Superior temporal gyrus (tissue), 1 donor: ENCODE data around the gene PCBP3.

Experiments used
- DNase-seq: peaks from one replicate; pipeline ENCODE4 v3.0.0-alpha.2; 2016; ENCODE audit errors: extremely low spot score

Gene PCBP3

DNA sequence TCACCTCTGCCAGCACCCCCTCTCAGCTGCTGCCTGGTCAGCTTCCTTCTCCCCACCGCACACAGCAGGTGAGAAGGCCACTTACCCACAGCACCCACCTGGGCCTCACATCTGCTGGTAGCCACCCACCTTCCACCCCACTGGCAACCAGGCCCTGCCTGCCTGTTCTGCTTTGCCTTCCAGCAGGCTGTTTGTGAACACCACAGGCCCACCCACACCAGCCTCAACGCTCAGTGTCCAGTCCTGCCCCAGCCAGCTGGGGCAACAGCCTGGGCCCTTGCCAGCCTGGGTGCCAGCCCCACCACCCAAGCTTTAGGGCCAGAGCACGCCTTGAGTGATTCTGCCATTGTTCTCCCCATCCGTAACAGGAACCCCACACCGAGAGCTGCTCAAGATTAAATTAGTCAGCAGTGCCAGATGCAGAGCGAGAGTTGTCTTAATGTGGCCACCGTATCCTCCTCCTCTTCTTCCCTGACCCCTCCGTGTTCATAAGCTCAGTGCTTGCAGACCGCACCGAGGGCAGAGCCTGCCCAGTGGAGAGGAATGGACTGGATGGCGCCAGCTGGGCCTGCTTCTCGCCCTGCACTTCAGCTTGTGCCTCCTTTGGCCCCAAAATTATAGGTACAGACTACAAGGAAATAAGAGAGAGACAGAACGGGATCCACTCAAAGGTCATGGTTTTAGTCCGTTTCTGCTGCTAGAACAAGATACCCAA, 217.8 kb downstream of the PCBP3 start:
- no peak for DNase-seq

DNA sequence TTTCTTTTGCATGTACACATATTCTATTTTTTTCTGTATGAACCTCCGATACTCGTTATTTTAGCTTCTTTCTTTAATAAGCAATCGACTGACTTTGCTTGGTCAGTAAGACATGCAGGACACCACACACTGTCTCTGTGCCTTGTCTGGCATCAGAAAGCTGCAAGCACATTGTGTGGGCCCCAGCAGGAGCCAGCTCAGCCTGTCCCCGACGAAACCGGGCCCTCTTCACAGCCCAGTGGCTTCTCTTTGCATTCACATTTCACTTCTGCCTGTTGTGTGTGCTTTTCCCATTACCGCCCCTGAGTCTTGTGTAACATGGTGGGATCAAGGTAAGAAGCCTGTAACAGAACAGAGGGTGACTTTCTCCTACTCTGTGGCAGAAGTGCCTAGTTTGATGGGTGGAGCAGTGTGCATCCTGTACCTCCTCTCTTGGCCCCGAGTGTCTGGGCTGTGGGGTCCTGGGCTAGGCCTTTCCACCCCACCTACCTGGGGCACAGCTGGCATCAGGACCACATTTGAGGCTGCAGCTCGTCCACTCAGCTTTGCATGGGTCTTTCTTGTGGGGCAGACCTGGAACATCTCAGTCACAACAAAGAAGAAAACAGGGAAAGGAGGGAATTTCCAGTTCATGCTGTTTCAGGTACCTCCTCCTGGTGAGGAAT, 219.2 kb downstream of the PCBP3 start:
- DNase-seq: no peak

DNA sequence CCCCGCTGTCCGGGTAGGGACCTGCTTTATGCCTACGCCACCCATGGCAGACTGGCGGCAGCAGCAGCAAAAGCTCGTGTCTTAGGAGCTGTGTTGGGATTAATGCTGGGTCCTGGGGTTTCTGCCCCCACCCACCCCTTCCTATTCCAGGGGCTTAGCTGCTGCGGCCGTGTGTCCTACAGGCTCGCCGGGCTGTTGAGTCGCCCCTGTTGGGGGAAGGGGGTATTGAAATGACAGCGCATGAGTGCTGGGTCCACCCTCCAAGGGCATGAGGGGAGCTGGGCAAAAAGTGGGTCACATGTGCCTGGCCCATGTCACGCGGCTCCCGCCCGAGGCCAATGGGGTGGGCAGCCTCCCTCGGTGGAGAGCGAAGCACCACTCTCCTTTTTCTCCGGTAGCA, 219.7 kb downstream of the PCBP3 start:
- no peak for DNase-seq

GRCh38 chr21:45863751-45864150, 220.2 kb downstream of the PCBP3 start:
- no peak for DNase-seq

GRCh38 chr21:45864436-45864835, 220.9 kb downstream of the PCBP3 start:
- DNase-seq: no peak

- no peak for DNase-seq
Observed at GRCh38 chr21:45865106-45865835, 221.7 kb downstream of the PCBP3 start.

- DNase-seq: no peak
Observed at GRCh38 chr21:45866551-45866950, 223.0 kb downstream of the PCBP3 start.

GRCh38 chr21:45867041-45867666, 223.6 kb downstream of the PCBP3 start:
- no peak for DNase-seq

DNA sequence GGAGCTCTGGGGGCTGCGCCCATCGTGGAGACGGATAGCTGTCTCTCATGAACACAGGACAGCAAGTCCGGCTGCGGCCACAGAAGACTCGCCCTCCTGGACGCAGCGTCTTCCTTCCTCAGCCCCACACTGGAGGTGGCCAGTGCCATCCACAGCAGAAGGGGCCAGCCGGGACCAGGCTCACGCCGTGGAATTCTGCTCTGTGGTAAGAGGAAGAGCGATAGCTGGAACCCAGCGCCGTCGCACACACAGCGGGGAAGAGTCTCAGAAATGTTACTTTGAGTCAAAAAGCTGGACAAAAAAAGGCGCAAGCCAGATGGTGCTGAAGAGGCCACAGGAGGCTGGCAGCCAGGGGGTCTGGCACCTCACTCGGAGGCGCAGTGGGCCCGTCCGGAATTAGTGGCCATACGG, 224.2 kb downstream of the PCBP3 start:
- DNase-seq: no peak

GRCh38 chr21:45868086-45868485, 224.6 kb downstream of the PCBP3 start:
- no peak for DNase-seq

DNA sequence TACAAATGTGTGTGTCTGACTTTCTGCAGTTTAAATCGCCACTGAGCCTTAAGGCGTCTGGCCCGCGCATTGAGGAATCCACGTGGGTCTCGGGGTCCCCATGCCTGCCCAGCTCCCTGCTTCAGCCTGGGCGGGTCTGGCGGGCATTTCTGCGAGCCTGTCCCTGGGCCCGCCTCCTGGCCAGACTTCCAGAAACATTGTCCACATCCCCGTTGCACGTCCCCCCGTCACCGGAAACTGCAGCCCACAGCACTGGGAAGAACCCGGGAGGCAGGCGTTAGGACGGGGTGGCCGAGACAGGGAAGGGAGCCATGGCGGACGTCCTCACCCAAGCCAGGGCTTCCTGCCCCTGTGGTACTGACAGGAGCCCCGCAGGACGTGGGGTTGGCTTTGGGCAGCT, 225.0 kb downstream of the PCBP3 start:
- no peak for DNase-seq

DNA sequence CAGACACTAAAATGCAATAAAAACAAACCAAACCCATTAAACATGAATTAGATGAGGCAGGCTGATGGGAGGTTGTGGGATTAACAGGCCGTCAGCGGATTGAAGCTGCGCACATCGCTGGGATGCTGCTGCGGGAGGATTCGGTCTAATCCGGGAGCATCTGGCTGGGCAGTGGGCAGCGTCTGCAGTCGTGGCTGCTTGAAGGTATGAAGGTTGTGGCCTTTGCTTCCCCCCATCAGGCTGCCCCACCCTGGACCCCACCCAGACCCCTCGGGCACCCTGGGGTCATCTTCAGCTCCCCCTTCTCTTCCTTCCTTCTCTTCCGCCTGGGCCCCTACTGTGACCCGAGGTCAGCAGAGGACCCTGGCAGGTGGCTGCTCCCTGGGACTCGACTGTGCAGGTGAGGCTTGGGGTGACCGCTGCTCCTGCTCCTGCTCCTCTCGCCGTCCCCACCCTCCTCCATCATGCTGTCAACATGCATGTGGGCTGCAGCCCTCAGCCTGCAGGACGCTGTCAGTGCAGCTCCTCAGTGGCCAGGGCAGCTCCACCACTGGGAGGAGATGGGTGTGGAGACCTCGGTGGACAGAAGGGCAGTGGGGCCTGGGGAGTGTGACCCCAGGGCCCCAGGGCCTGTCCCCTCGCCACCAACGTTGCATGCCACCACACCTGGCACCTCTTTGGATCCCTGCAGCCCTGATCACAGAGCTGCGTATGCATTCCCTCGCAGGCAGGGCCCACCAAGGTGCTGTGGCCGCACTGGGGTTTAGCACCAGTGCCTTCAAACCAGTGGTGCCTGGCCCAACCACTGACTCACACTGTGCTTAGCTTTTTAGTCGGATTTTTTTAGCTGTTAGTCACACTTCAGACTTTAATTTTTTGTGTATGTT, 225.8 kb downstream of the PCBP3 start:
- DNase-seq: no peak

DNA sequence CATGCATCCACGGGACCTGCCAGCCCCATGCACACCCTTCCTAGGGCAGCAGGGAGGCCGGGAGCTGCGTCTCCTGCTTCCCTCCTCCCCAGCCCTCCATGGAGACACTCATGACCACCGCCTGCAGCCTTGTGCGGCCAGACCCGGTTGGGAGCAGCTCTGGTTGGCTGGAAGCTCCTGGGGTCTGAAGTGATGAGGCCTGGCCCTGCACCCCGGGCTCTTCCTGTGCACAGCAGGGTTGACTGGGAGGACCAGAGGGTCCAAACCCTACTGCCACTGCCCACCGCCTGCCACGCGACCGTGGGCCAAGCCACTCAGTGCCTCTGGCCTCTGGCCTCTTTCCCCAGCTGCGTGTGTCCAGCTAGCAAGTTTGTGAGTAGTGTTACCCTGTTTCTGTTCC, 226.9 kb downstream of the PCBP3 start:
- no peak for DNase-seq

DNA sequence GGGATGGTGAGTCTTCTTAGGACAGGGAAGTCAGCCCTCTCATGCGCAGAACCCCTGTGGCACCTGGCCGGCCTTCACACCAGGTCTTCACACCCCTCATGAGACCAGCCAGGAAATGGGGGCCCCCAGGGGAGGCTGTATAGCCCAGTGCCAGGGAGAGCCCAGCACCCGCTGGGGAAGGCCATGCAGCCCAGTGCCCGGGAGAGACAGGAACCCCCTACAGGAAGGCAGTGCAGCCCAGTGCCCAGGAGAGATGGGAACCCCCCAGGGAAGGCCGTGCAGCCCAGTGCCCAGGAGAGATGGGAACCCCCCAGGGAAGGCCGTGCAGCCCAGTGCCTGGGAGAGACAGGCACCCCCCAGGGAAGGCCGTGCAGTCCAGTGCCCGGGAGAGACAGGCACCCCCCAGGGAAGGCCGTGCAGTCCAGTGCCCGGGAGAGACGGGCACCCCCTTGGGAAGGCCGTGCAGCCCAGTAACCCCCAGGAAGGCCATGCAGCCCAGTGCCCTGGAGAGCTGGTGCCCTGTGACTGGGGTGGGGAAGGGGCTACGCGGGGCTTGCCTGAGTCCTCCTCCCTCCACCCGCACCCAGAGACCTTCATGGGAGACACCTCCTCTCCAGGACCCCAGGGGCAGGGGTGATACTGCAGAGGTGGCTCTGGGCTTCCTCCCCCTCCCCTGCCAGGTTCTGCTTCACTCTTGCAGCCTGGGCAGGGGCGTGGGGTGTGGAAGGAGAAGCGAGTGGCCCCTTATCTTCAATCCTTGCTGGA, 227.5 kb downstream of the PCBP3 start:
- no peak for DNase-seq

DNA sequence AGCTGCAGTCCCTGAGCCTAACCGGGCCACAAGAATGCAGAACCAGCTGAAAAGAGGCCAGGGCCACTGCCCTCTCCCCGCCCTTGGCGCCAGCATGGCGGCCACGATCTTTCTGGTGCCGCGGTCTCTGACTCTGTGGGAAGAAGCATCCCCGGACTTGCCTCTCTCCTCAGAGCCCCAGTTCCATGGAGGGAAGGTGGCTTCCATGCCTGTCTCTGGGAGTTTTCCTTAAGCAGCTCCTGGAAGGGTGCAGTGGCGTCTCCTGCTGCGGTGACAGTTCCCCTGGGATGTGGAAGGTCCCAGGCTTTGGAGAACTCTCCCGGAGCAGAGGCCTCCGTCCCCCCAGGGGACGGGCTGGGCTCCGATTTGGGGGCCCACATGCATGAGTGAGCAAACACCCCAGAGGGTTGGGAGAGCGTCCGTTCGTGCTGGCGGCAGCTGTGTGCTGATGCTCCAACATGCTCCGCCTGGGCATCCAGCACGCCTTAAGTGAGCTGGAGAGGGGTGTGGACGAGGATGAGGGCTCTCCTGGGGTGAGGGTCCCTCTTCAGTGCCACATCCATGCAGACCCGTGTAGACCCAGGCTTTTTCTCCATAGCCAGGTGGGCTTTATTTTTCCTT, 228.2 kb downstream of the PCBP3 start:
- DNase-seq: no peak

GRCh38 chr21:45872471-45872870, 228.9 kb downstream of the PCBP3 start:
- DNase-seq: no peak

DNA sequence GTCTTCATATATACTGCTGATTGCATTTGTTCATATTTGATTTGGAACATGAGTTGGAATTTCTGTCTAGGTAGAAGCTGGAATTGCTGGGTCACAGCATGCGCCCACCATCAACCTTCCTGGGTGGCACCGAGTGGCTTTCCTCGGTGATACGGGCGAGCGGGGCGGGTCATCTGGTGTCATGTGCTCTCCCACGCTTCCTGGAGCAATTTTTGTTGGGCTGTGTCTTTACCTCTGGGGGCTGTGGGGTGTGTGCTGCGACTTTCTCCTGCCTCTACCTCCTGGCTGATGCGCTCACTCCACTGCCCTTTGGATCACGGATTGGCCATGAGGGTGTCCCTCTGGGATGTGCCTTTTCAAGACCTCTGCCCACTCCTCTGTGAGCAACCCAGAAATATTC, 229.4 kb downstream of the PCBP3 start:
- no peak for DNase-seq

DNA sequence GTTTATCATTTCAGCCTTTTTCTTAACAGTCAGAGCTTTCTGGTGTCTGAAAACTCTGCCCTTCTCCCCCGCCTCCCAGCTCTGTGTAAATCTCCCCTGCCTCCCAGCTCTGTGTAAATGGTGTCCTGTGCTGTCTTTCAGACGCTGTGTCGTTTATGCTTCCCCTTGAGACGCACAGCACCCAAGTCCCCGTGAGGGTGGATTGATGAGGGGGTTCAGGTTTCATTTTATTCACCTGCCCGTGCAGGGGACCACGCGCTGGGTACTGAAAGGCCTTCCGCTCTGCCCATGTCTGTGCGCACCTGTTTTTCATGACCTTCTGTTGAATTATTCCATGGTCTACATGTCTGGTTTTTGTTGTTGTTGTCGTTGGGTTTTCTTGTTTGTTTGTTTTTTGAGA, 229.9 kb downstream of the PCBP3 start:
- DNase-seq: no peak

DNA sequence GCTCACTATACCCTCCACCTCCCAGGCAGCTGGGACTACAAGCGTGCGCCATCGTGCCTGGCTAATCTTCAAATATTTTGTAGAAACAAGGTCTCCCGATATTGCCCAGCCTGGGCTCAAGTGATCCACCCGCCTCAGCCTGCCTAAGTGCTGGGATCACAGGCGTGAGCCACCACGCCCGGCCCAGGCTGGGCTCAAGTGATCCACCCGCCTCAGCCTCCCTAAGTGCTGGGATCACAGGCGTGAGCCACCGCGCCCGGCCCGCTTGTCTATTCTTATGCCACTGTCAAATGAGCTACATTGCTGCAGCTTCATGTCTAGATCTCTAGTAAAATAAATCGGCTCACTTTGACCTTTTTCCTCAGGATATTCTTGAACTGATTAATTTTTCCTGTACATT, 230.3 kb downstream of the PCBP3 start:
- no peak for DNase-seq

DNA sequence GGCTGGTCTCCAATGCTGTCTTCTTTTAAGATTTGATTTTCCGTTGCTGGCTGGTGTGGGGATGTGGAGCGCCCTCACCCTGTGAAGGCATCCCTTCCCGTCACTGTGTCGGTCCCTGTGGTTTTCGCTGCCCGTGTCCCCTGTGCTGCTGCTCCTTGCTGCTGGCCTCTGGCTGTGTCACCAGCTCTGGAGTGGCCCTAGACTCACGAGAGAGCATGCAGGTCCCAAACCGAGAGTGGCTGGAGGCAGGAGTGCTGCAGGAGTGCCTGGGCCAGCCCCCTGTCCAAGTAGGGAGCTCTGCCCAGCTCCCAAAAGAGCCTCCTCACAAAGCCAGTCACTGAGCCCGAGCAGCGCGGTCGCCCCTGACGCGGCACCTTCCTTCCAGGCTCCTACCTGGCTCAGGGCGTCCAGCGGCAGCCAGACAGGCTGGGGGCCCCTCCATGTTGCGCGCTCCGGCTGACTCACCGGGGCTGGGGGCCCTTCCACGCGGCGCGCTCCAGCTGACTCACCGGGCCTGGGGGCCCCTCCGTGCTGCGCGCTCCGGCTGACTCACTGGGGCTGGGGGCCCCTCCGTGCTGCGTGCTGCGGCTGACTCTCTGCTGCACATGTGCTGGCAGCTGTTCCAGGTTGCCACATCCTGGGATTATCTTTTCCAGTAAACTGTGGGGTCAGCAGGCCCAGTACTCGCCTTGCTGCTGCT, 231.3 kb downstream of the PCBP3 start:
- no peak for DNase-seq
